Trophoblast cell (in vitro differentiated cells and primary cell): ENCODE results near the gene PRKN.

Experiments used
- DNase-seq, 2 donors: peaks; one replicate each; pipeline ENCODE4 v3.0.0-alpha.2; 2016
- H2AFZ ChIP-seq: 2 replicates; pipeline ENCODE4 v1.6.1; 2013; ENCODE audit warnings: low read length, moderate library complexity, mild to moderate bottlenecking; ENCODE audit not compliant: insufficient read depth, poor library complexity
- H2AK5ac ChIP-seq: 2 replicates; pipeline ENCODE4 v1.6.1; 2013; ENCODE audit warnings: mild to moderate bottlenecking, low read length
- H2BK120ac ChIP-seq: 2 replicates; pipeline ENCODE4 v1.6.1; 2013; ENCODE audit warnings: low read length, mild to moderate bottlenecking, moderate library complexity; ENCODE audit not compliant: insufficient read depth, poor library complexity
- H2BK12ac ChIP-seq: 2 replicates; pipeline ENCODE4 v1.6.1; 2013; ENCODE audit warnings: mild to moderate bottlenecking, low read length, moderate library complexity
- H2BK5ac ChIP-seq: 2 replicates; pipeline ENCODE4 v1.6.1; 2013; ENCODE audit warnings: low read length, low read depth, moderate library complexity, mild to moderate bottlenecking; ENCODE audit not compliant: poor library complexity
- H3K14ac ChIP-seq: 2 replicates; pipeline ENCODE4 v1.6.1; 2013; ENCODE audit warnings: mild to moderate bottlenecking, low read length
- H3K18ac ChIP-seq: 2 replicates; pipeline ENCODE4 v1.6.1; 2013; ENCODE audit warnings: mild to moderate bottlenecking, low read length
- H3K23ac ChIP-seq: 2 replicates; pipeline ENCODE4 v1.6.1; 2013; ENCODE audit warnings: low read length
- H3K27ac ChIP-seq: 2 replicates; pipeline ENCODE4 v1.5.1; 2013; ENCODE audit warnings: low read depth, mild to moderate bottlenecking, inconsistent platforms, low read length, moderate library complexity
- H3K27me3 ChIP-seq: 2 replicates; pipeline ENCODE4 v1.6.1; 2013; ENCODE audit warnings: inconsistent platforms, mild to moderate bottlenecking, low read length, moderate library complexity; ENCODE audit not compliant: insufficient read depth
- H3K36me3 ChIP-seq, 2 experiments: 1 replicate in 1 of 2; 2 replicates in 1 of 2; pipeline ENCODE4 v1.6.1; 2013; ENCODE audit warnings: low read length in 2 of 2, mild to moderate bottlenecking in 2 of 2, moderate library complexity in 1 of 2; ENCODE audit not compliant: insufficient read depth in 2 of 2, control insufficient read depth in 1 of 2
- H3K4ac ChIP-seq: 2 replicates; pipeline ENCODE4 v1.6.1; 2013; ENCODE audit warnings: low read depth, mild to moderate bottlenecking, low read length, moderate library complexity
- H3K4me1 ChIP-seq, 2 experiments: 1 replicate in 1 of 2; 2 replicates in 1 of 2; pipeline ENCODE4 v1.6.1; 2013; ENCODE audit warnings: low read length in 2 of 2, mild to moderate bottlenecking in 2 of 2, moderate library complexity in 1 of 2; ENCODE audit not compliant: insufficient read depth in 2 of 2, control insufficient read depth in 1 of 2
- H3K4me2 ChIP-seq: 2 replicates; pipeline ENCODE4 v1.6.1; 2013; ENCODE audit warnings: inconsistent platforms, mild to moderate bottlenecking, low read length, moderate library complexity
- H3K4me3 ChIP-seq: 2 replicates; pipeline ENCODE4 v1.5.1; 2013; ENCODE audit warnings: mild to moderate bottlenecking, low read depth, low read length, inconsistent platforms
- H3K79me1 ChIP-seq: one replicate; pipeline ENCODE4 v1.6.1; 2013; ENCODE audit warnings: low read length
- H3K79me2 ChIP-seq: 2 replicates; pipeline ENCODE4 v1.6.1; 2013; ENCODE audit warnings: low read length, mild to moderate bottlenecking; ENCODE audit not compliant: control insufficient read depth, insufficient read depth, poor library complexity
- H3K9ac ChIP-seq: 2 replicates; pipeline ENCODE4 v1.6.1; 2013; ENCODE audit warnings: mild to moderate bottlenecking, low read length
- H3K9me3 ChIP-seq: 2 replicates; pipeline ENCODE4 v1.6.1; 2013; ENCODE audit warnings: low read depth, mild to moderate bottlenecking, control low read depth, inconsistent platforms, low read length; ENCODE audit not compliant: insufficient read depth
- H4K12ac ChIP-seq: 2 replicates; pipeline ENCODE4 v1.6.1; 2013; ENCODE audit warnings: low read depth, mild to moderate bottlenecking, low read length, moderate library complexity
- H4K8ac ChIP-seq: 2 replicates; pipeline ENCODE4 v1.6.1; 2013; ENCODE audit warnings: low read depth, mild to moderate bottlenecking, low read length, moderate library complexity
- H4K91ac ChIP-seq: one replicate; pipeline ENCODE4 v1.6.1; 2013; ENCODE audit warnings: low read depth, mild to moderate bottlenecking, low read length, moderate library complexity
- WGBS: extraction: QIAGEN DNeasy Blood & Tissue Kit; methylation state at CpG from one replicate; pipeline ENCODE4 v1.1.7; 2013; ENCODE audit warnings: missing lambda C conversion rate; ENCODE audit not compliant: insufficient read length, insufficient coverage; ENCODE audit errors: extremely low coverage; 5-methylcytosine and 5-hydroxymethylcytosine counted together

Gene PRKN

DNA sequence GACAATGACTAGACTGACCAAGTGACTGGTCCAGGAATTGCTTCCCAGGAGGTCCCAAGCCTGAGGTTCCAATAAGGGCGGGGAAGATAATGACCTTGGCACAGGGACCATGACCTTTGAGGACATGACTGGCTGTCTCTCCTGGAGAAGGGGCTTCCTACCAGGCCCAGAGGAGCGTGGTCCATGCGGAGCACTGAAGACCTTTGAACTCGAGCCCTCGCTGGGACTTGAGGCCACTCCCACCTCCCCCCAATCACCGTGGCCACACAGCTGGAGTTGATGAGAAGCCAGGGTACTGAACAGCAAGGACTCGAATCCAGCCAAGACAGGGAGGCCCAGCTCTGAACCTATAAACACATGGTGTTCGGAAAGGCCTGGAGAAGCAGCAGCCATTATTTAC lies 677.0 kb downstream of the PRKN start:
- Histone ChIP-seq H2BK120ac (no peak overlapping the region), H3K4me1 (no peaks in the 10 kb centered on the region), H3K27me3 (no peaks in the 10 kb centered on the region), H2AK5ac (no peak overlapping the region), H4K91ac (no peak overlapping the region), H3K4me3 (no peak overlapping the region), H2BK5ac (no peak overlapping the region), H3K36me3 (no peaks in the 10 kb centered on the region), H3K27ac (no peak overlapping the region), H3K79me2 (no peaks in the 10 kb centered on the region), H2BK12ac (no peak overlapping the region), H2AFZ (no peak overlapping the region), H3K9me3 (no peaks in the 10 kb centered on the region), H3K18ac (no peak overlapping the region), H3K4me2 (no peak overlapping the region), H3K4ac (no peak overlapping the region), H3K14ac (no peak overlapping the region), H3K79me1 (no peaks in the 10 kb centered on the region), H3K9ac (no peak overlapping the region), H4K8ac (no peak overlapping the region), H4K12ac (no peak overlapping the region), H3K23ac (no peak overlapping the region)
- no CpG with 5 or more reads among the region's 8 CpGs for WGBS
- no peak for DNase-seq

GRCh38 chr6:162046324-162046723 lies 681.2 kb downstream of the PRKN start:
- WGBS, result no CpG with 5 or more reads among the region's 5 CpGs
- Histone ChIP-seq H3K14ac (no peak overlapping the region), H2BK12ac (no peak overlapping the region), H4K91ac (no peak overlapping the region), H3K4me3 (no peak overlapping the region), H3K36me3 (no peaks in the 10 kb centered on the region), H3K9me3 (no peaks in the 10 kb centered on the region), H3K79me1 (no peaks in the 10 kb centered on the region), H2BK120ac (no peak overlapping the region), H3K23ac (no peak overlapping the region), H4K8ac (no peak overlapping the region), H2AK5ac (no peak overlapping the region), H3K79me2 (no peaks in the 10 kb centered on the region), H3K9ac (no peak overlapping the region), H4K12ac (no peak overlapping the region), H3K27ac (no peak overlapping the region), H2AFZ (no peak overlapping the region), H3K18ac (no peak overlapping the region), H3K4me2 (no peak overlapping the region), H3K27me3 (no peaks in the 10 kb centered on the region), H3K4ac (no peak overlapping the region), H2BK5ac (no peak overlapping the region), H3K4me1 (no peaks in the 10 kb centered on the region)
- DNase-seq, result no peak

- H3K18ac ChIP-seq, result no peak overlapping the region
- H3K9ac ChIP-seq, result no peak overlapping the region
- no peaks in the 10 kb centered on the region for H3K79me2 ChIP-seq
- H3K4ac ChIP-seq, result no peak overlapping the region
- no CpG with 5 or more reads among the region's 4 CpGs for WGBS
- no peak overlapping the region for H2AFZ ChIP-seq
- no peak for DNase-seq
- H3K4me1 ChIP-seq, result no peaks in the 10 kb centered on the region
- H3K27ac ChIP-seq, result no peak overlapping the region
- H3K23ac ChIP-seq, result no peak overlapping the region
- no peak overlapping the region for H3K14ac ChIP-seq
- no peak overlapping the region for H2BK12ac ChIP-seq
- no peak overlapping the region for H2BK5ac ChIP-seq
- H4K91ac ChIP-seq, result no peak overlapping the region
- H4K12ac ChIP-seq, result no peak overlapping the region
- no peak overlapping the region for H3K4me2 ChIP-seq
- no peaks in the 10 kb centered on the region for H3K79me1 ChIP-seq
- no peaks in the 10 kb centered on the region for H3K27me3 ChIP-seq
- H2AK5ac ChIP-seq, result no peak overlapping the region
- H2BK120ac ChIP-seq, result no peak overlapping the region
- H4K8ac ChIP-seq, result no peak overlapping the region
- H3K4me3 ChIP-seq, result no peak overlapping the region
- H3K9me3 ChIP-seq, result no peaks in the 10 kb centered on the region
- no peaks in the 10 kb centered on the region for H3K36me3 ChIP-seq
Measured at GRCh38 chr6:162032620-162033019, 694.9 kb downstream of the PRKN start.

GRCh38 chr6:162029873-162030576 lies 697.5 kb downstream of the PRKN start:
- Histone ChIP-seq H2BK5ac (no peak overlapping the region), H3K4me2 (no peak overlapping the region), H3K23ac (no peak overlapping the region), H3K4me1 (no peaks in the 10 kb centered on the region), H3K9ac (no peak overlapping the region), H3K36me3 (no peaks in the 10 kb centered on the region), H4K12ac (no peak overlapping the region), H4K91ac (no peak overlapping the region), H3K27ac (no peak overlapping the region), H3K14ac (no peak overlapping the region), H3K9me3 (no peaks in the 10 kb centered on the region), H2BK12ac (no peak overlapping the region), H4K8ac (no peak overlapping the region), H3K79me2 (no peaks in the 10 kb centered on the region), H2BK120ac (no peak overlapping the region), H3K18ac (no peak overlapping the region), H2AFZ (no peak overlapping the region), H3K4ac (no peak overlapping the region), H2AK5ac (no peak overlapping the region), H3K4me3 (no peak overlapping the region), H3K27me3 (no peaks in the 10 kb centered on the region), H3K79me1 (no peaks in the 10 kb centered on the region)
- WGBS, result no CpG with 5 or more reads among the region's 7 CpGs
- DNase-seq, result no peak
